Karpas-422 (cell line): ENCODE results near the gene SFXN1. TPM values are rescaled to one million over a fixed set of nuclear protein-coding genes. Genes with fewer than 3 reads are reported as not detected.

ENCODE experiments used
- DNase-seq: peaks from one replicate; pipeline ENCODE4 v3.0.0-alpha.2; 2015
- H2AFZ ChIP-seq: fragments of 200-600 bp; sonication (generic); 2 replicates; pipeline ENCODE4 v1.6.1; 2014; ENCODE audit warnings: antibody characterized with exemption, low read length, mixed read lengths
- H3K27ac ChIP-seq: fragments of 200-600 bp; sonication (generic); 2 replicates; pipeline ENCODE4 v1.5.1; 2014; ENCODE audit warnings: mild to moderate bottlenecking, low read length, moderate library complexity
- H3K27me3 ChIP-seq: fragments of 200-600 bp; sonication (generic); 2 replicates; pipeline ENCODE4 v1.6.1; 2014; ENCODE audit warnings: low read length, mixed read lengths
- H3K36me3 ChIP-seq: fragments of 200-600 bp; sonication (generic); 2 replicates; pipeline ENCODE4 v1.6.1; 2014; ENCODE audit warnings: low read length, mixed read lengths; ENCODE audit not compliant: insufficient read depth
- H3K4me1 ChIP-seq: fragments of 200-600 bp; sonication (generic); 2 replicates; pipeline ENCODE4 v1.6.1; 2014; ENCODE audit warnings: mild to moderate bottlenecking, low read length, mixed read lengths
- H3K4me2 ChIP-seq: fragments of 200-600 bp; sonication (generic); 2 replicates; pipeline ENCODE4 v1.6.1; 2014; ENCODE audit warnings: low read length, low read depth, mild to moderate bottlenecking; ENCODE audit not compliant: poor library complexity, severe bottlenecking
- H3K4me3 ChIP-seq: fragments of 200-600 bp; sonication (generic); 2 replicates; pipeline ENCODE4 v1.5.1; 2014; ENCODE audit warnings: mild to moderate bottlenecking, antibody characterized with exemption, low read length, mixed read lengths
- H3K79me2 ChIP-seq: fragments of 200-600 bp; sonication (generic); 2 replicates; pipeline ENCODE4 v1.6.1; 2014; ENCODE audit warnings: mild to moderate bottlenecking, low read length, mixed read lengths
- H3K9ac ChIP-seq: fragments of 200-600 bp; sonication (generic); 2 replicates; pipeline ENCODE4 v1.6.0; 2014; ENCODE audit warnings: low read length
- H3K9me2 ChIP-seq: fragments of 200-600 bp; sonication (generic), shearing (Covaris generic); replicated peaks from 2 replicates; pipeline ENCODE4 v1.6.0; 2014; ENCODE audit warnings: mild to moderate bottlenecking, low read length, moderate library complexity; ENCODE audit not compliant: insufficient read depth
- H3K9me3 ChIP-seq: fragments of 300-700, 200-600 bp; sonication (generic); 2 replicates; pipeline ENCODE4 v1.6.1; 2014; ENCODE audit warnings: low read length, mixed read lengths
- H4K20me1 ChIP-seq: fragments of 200-600 bp; sonication (generic); 2 replicates; pipeline ENCODE4 v1.6.1; 2014; ENCODE audit warnings: mild to moderate bottlenecking, antibody characterized with exemption, low read length, low read depth; ENCODE audit not compliant: insufficient read depth
- total RNA-seq: library from RNA; depleted of rRNA; stranded (reverse); fragments of >200 nt; shearing (Covaris generic); gene quantifications from 2 replicates; pipeline ENCODE4 v1.2.3, GENCODE V29; 2014; ENCODE audit warnings: low replicate concordance

Gene SFXN1
- total RNA-seq, 1 experiment from 2014 or later: 87.3 TPM

GRCh38 chr5:175566697-175567096 is 88.3 kb downstream of the SFXN1 start:
- H3K36me3 ChIP-seq: no peaks in the 10 kb centered on the region
- DNase-seq: no peak
- H3K4me1 ChIP-seq: no peaks in the 10 kb centered on the region
- no peaks in the 10 kb centered on the region for H3K9me2 ChIP-seq
- H3K9me3 ChIP-seq: no peaks in the 10 kb centered on the region
- no peaks in the 10 kb centered on the region for H4K20me1 ChIP-seq
- no peaks in the 10 kb centered on the region for H3K27me3 ChIP-seq
- H3K4me2 ChIP-seq: no peak overlapping the region
- H3K79me2 ChIP-seq: no peaks in the 10 kb centered on the region
- no peak overlapping the region for H2AFZ ChIP-seq
- H3K27ac ChIP-seq: no peak overlapping the region
- H3K4me3 ChIP-seq: no peak overlapping the region
- no peak overlapping the region for H3K9ac ChIP-seq

DNA sequence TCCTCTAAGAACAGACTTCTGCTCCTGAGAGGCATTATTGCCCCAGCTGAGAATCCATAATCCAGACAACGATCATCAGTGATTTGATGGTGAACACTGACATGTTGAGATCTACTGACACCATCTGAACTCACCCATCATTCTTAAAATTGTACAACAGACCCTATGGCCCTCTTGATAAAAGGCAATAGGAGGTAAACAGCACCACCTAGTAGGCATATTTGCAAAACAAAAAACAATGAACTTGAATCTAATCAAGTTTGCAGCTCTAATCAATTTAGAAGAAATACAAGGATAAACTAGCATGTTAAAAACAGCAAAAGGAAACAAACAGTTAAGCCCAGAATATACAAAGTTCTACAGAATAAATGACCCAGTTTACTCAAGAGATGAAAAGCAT is 89.6 kb downstream of the SFXN1 start:
- H3K79me2 ChIP-seq: no peaks in the 10 kb centered on the region
- H3K4me1 ChIP-seq: no peaks in the 10 kb centered on the region
- no peak overlapping the region for H3K27ac ChIP-seq
- H3K4me2 ChIP-seq: no peak overlapping the region
- H3K36me3 ChIP-seq: no peaks in the 10 kb centered on the region
- no peaks in the 10 kb centered on the region for H4K20me1 ChIP-seq
- no peaks in the 10 kb centered on the region for H3K9me3 ChIP-seq
- H3K27me3 ChIP-seq: no peaks in the 10 kb centered on the region
- H3K9ac ChIP-seq: no peak overlapping the region
- H2AFZ ChIP-seq: no peak overlapping the region
- no peak overlapping the region for H3K4me3 ChIP-seq
- DNase-seq: no peak
- no peaks in the 10 kb centered on the region for H3K9me2 ChIP-seq

GRCh38 chr5:175569701-175570100 is 91.3 kb downstream of the SFXN1 start:
- H3K79me2 ChIP-seq: no peaks in the 10 kb centered on the region
- H3K4me1 ChIP-seq: no peaks in the 10 kb centered on the region
- no peak overlapping the region for H3K9ac ChIP-seq
- H3K4me2 ChIP-seq: no peak overlapping the region
- no peaks in the 10 kb centered on the region for H3K9me2 ChIP-seq
- H2AFZ ChIP-seq: no peak overlapping the region
- no peaks in the 10 kb centered on the region for H3K9me3 ChIP-seq
- no peaks in the 10 kb centered on the region for H4K20me1 ChIP-seq
- DNase-seq: no peak
- no peaks in the 10 kb centered on the region for H3K27me3 ChIP-seq
- H3K36me3 ChIP-seq: no peaks in the 10 kb centered on the region
- H3K4me3 ChIP-seq: no peak overlapping the region
- H3K27ac ChIP-seq: no peak overlapping the region

DNA sequence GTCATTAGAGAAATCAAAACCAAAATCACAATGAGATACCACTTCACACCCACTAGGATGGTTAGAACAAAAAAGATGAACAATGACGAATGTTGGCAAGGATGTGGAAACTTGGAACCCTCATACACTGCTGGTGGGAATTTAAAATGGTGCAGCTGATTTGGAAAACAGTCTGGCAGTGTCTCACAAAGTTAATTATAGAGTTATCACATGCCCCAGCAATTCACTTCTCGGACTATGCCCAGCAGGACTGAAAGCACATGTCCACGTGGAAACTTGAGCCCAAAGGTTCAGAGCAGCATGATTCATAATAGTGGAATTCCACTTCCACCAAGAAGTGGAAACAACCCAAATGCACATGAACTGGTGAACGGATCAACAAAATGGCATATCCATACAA is 94.5 kb downstream of the SFXN1 start:
- DNase-seq: no peak
- H3K4me2 ChIP-seq: no peak overlapping the region
- H3K4me1 ChIP-seq: no peaks in the 10 kb centered on the region

DNA sequence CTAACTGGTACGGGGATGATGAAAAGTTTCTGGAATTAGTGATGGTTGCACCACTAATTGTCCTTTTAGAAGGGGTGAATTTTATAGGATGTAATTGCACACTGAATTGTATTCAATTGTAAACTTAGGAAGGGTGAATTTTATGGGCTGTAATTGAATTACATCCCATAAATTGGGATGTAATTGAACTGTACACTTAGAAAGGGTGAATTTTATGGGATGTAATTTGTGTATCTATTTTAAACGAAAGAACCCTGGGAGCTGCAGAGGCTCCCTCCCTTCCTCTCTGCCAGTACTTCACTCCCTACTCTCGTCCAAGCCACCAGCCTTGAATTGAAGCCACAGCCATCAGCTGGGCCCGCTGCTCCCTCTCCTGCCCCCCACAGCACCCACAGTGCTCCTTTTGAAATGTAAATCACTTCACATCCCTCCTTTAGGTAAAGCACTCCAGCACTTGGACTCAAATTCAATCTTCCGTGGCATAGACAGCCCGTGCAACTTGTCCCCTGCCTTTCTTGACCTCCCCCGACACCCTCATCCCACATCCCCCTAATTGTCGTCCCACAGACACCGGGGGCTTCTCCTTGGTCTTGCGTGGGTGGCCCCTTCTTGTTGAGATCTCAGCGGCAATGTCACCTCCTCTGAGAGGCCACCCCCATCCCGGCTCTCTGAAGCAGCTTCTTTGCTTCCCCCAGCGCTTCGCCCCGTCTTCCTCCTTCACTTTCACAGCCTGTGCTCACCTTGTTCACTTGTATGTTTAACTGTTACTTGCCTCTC is 95.3 kb downstream of the SFXN1 start:
- Histone ChIP-seq H3K9ac (no peak overlapping the region), H3K27ac (no peak overlapping the region), H3K36me3 (no peaks in the 10 kb centered on the region), H3K4me1 (no peaks in the 10 kb centered on the region), H3K9me3 (no peaks in the 10 kb centered on the region), H3K4me2 (no peak overlapping the region), H3K79me2 (no peaks in the 10 kb centered on the region), H3K27me3 (no peaks in the 10 kb centered on the region), H3K4me3 (no peak overlapping the region), H2AFZ (no peak overlapping the region), H4K20me1 (no peaks in the 10 kb centered on the region), H3K9me2 (no peaks in the 10 kb centered on the region)
- peak; percentile 15 for DNase-seq

More for the DNA sequence above, 94.5 kb downstream of the SFXN1 start:
- Histone ChIP-seq H3K27ac (no peak overlapping the region), H3K9me2 (no peaks in the 10 kb centered on the region), H3K79me2 (no peaks in the 10 kb centered on the region), H4K20me1 (no peaks in the 10 kb centered on the region), H3K9ac (no peak overlapping the region), H3K36me3 (no peaks in the 10 kb centered on the region), H2AFZ (no peak overlapping the region), H3K4me3 (no peak overlapping the region), H3K27me3 (no peaks in the 10 kb centered on the region), H3K9me3 (no peaks in the 10 kb centered on the region)

GRCh38 chr5:175575301-175575700 is 96.9 kb downstream of the SFXN1 start:
- H3K9ac ChIP-seq: no peak overlapping the region
- no peaks in the 10 kb centered on the region for H4K20me1 ChIP-seq
- no peaks in the 10 kb centered on the region for H3K27me3 ChIP-seq
- no peaks in the 10 kb centered on the region for H3K36me3 ChIP-seq
- H3K4me1 ChIP-seq: no peaks in the 10 kb centered on the region
- no peak overlapping the region for H3K4me3 ChIP-seq
- DNase-seq: no peak
- H3K4me2 ChIP-seq: no peak overlapping the region
- H2AFZ ChIP-seq: no peak overlapping the region
- no peaks in the 10 kb centered on the region for H3K9me2 ChIP-seq
- H3K79me2 ChIP-seq: no peaks in the 10 kb centered on the region
- no peak overlapping the region for H3K27ac ChIP-seq
- H3K9me3 ChIP-seq: no peaks in the 10 kb centered on the region

DNA sequence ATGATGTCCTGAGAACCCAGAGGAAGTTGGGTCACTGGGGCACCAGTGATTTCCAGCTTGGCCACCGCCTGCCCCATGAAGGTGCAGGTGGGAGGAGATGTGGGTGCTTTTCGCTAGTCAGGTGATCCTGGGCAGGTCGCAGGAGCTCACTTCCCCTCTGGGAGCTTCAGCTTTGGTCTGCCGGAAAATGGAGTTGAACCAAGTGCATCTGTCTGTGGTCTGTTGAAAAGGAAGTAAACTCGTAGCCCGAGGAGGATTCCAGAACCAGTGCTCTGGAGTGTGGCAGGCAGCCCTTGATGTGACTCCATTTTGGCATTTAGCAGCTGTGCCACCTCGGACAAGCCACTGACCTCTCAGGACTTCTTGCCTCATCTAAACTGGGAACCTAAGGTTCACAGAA is 97.7 kb downstream of the SFXN1 start:
- Histone ChIP-seq H3K27me3 (no peaks in the 10 kb centered on the region), H3K9ac (no peak overlapping the region), H3K27ac (no peak overlapping the region), H3K4me1 (no peaks in the 10 kb centered on the region), H3K4me2 (no peak overlapping the region), H3K9me3 (no peaks in the 10 kb centered on the region), H2AFZ (no peak overlapping the region), H4K20me1 (no peaks in the 10 kb centered on the region), H3K9me2 (no peaks in the 10 kb centered on the region), H3K79me2 (no peaks in the 10 kb centered on the region), H3K4me3 (no peak overlapping the region), H3K36me3 (no peaks in the 10 kb centered on the region)
- DNase-seq: no peak

- no peak overlapping the region for H3K4me2 ChIP-seq
- no peaks in the 10 kb centered on the region for H3K9me3 ChIP-seq
- no peak overlapping the region for H3K27ac ChIP-seq
- no peaks in the 10 kb centered on the region for H4K20me1 ChIP-seq
- no peaks in the 10 kb centered on the region for H3K27me3 ChIP-seq
- H3K4me1 ChIP-seq: no peaks in the 10 kb centered on the region
- no peaks in the 10 kb centered on the region for H3K9me2 ChIP-seq
- no peaks in the 10 kb centered on the region for H3K36me3 ChIP-seq
- no peak overlapping the region for H3K9ac ChIP-seq
- no peak for DNase-seq
- H3K79me2 ChIP-seq: no peaks in the 10 kb centered on the region
- no peak overlapping the region for H2AFZ ChIP-seq
- H3K4me3 ChIP-seq: no peak overlapping the region
These were observed 98.2 kb downstream of the SFXN1 start for GRCh38 chr5:175576591-175576990.
